Uterus (tissue), 4 donors: ENCODE measurements around the gene DUSP7. TPM values are rescaled to one million over a fixed set of nuclear protein-coding genes. Genes with fewer than 3 reads are reported as not detected.

ENCODE experiments used
- DNase-seq, 2 donors: peaks; one replicate each; pipeline ENCODE4 v3.0.0-alpha.2; 2019 to 2020
- H3K27ac ChIP-seq, 2 donors: fragments of 200-600 bp; sonication (generic); 1 replicate in 1 of 2; 2 replicates in 1 of 2; pipeline ENCODE4 v1.5.1; 2016 to 2018
- H3K27me3 ChIP-seq, 2 donors: fragments of 200-600 bp; sonication (generic); one replicate each; pipeline ENCODE4 v1.5.1; 2018 to 2019; ENCODE audit warnings: control low read depth in 1 of 2
- H3K36me3 ChIP-seq, 2 donors: fragments of 200-600 bp; sonication (generic); one replicate each; pipeline ENCODE4 v1.5.1; 2019; ENCODE audit warnings: control low read depth in 1 of 2
- H3K4me1 ChIP-seq, 2 donors: fragments of 200-600 bp; sonication (generic); one replicate each; pipeline ENCODE4 v1.5.1; 2018 to 2019; ENCODE audit warnings: control low read depth in 1 of 2
- H3K4me3 ChIP-seq, 2 donors: fragments of 200-600 bp; sonication (generic); 1 replicate in 1 of 2; 2 replicates in 1 of 2; pipeline ENCODE4 v1.5.1; 2018 to 2019; ENCODE audit warnings: mild to moderate bottlenecking in 1 of 2
- H3K9me3 ChIP-seq, 2 donors: fragments of 200-600 bp; sonication (generic); one replicate each; pipeline ENCODE4 v1.5.1; 2019; ENCODE audit warnings: control low read depth in 1 of 2
- CTCF ChIP-seq, 4 experiments: fragments of 200-600 bp in 2 of 4; fragments of 450-650 bp in 2 of 4; sonication (generic) in 2 of 4; IDR thresholded peaks; one replicate each; pipeline ENCODE4 v1.5.1; 2016 to 2019; ENCODE audit warnings: antibody characterized with exemption in 4 of 4, mild to moderate bottlenecking in 2 of 4, moderate library complexity in 1 of 4
- POLR2A ChIP-seq, 2 donors: fragments of 450-650 bp; IDR thresholded peaks; one replicate each; pipeline ENCODE4 v1.6.1; 2016; ENCODE audit warnings: antibody characterized with exemption in 2 of 2, mild to moderate bottlenecking in 1 of 2, moderate library complexity in 1 of 2
- intact Hi-C: fragments of 100-400 bp; cut with DNase I; formaldehyde crosslinking; loops from one replicate; pipeline ENCODE4 v1.15.1; 2023; ENCODE audit warnings: low total_unique reads
- total RNA-seq, 4 donors: library from RNA; depleted of rRNA in 3 of 4; stranded (reverse); fragments of >200 nt in 3 of 4; gene quantifications; one replicate each; pipeline versions ENCODE4 v1.1.0 to v1.2.4, GENCODE V29; 2014 to 2023
- donor health status: DM: yes; HTN: yes; CAD: no.

The DUSP7 gene
- total RNA-seq, 4 donors from 2014 or later: 5.6 to 39.1 (median 12.3) TPM

DNA sequence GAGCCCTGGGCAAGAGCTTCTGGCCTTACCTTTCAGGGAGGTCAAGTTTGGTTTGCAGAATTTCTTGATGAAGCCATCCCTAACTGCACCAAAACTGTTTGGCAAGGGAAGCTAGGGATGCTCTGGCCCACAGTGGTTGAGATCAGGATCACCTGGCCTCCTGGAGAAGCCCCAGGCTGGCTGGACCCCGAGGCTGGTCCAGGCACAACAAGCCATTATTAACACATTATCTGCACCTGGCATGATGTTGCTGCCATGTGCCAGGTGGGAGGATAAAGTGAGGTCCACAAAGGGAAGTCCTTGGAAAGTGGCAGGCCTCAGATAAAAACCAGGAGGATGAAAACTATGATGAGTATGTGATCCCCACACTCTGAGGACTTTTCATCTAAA is 35.9 kb upstream of the DUSP7 start:
- H3K4me1 ChIP-seq: peaks cover 0 to 12% of the 10 kb centered on the region in 2 donors
- no peaks in the 10 kb centered on the region for H3K36me3 ChIP-seq
- no peaks in the 10 kb centered on the region for H3K9me3 ChIP-seq
- intact Hi-C loops: no loop called here
- no peak for DNase-seq
- no peaks in the 10 kb centered on the region for H3K27me3 ChIP-seq
- TF ChIP-seq CTCF (IDR thresholded peaks at IDR 0.05): no peak
- no peak for TF ChIP-seq POLR2A (IDR thresholded peaks at IDR 0.05)
- peak overlapping the region in 1 of 2 donors; percentile 9 for H3K27ac ChIP-seq
- no peak overlapping the region for H3K4me3 ChIP-seq

- TF ChIP-seq CTCF (IDR thresholded peaks at IDR 0.05): no peak
- TF ChIP-seq POLR2A (IDR thresholded peaks at IDR 0.05): no peak
- H3K9me3 ChIP-seq: no peaks in the 10 kb centered on the region
- no peak overlapping the region for H3K4me3 ChIP-seq
- H3K27me3 ChIP-seq: no peaks in the 10 kb centered on the region
- no peaks in the 10 kb centered on the region for H3K36me3 ChIP-seq
- intact Hi-C loops: no loop called here
- H3K4me1 ChIP-seq: peaks cover 0 to 12% of the 10 kb centered on the region in 2 donors
- no peak for DNase-seq
- peak overlapping the region; percentile 75 to 86 for H3K27ac ChIP-seq
Observed at GRCh38 chr3:52091586-52092270, 35.4 kb upstream of the DUSP7 start.

DNA sequence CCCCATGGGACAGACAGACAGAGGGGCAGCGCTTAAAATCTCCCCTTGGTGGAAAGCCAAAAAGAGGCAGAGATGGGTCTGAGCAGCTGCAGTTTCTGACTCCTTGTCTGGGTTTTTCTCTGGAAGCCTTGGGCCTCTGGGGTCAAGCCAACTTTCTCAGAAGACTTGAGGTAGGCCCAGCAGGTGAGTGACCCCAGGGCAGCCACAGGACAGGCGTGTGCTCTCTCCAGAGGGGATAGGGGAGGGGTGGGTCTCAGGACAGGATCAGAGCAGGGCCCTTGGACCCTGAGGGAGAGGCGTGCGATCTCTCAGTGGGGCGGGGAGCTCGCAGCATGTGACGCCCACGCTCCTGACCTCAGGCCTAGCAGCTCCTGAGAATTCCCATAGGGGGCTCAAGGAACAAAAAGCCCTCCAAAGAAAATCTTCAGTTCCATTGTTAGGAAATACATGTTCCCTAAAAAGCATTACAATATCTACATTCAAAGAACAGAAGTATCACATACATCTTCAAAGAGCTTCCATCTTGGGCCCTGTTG is 34.6 kb upstream of the DUSP7 start:
- Histone ChIP-seq H3K4me1 (peaks cover 0 to 12% of the 10 kb centered on the region in 2 donors), H3K9me3 (no peaks in the 10 kb centered on the region), H3K4me3 (no peak overlapping the region), H3K27ac (peak overlapping the region; percentile 75 to 86), H3K27me3 (no peaks in the 10 kb centered on the region), H3K36me3 (no peaks in the 10 kb centered on the region)
- TF ChIP-seq POLR2A (IDR thresholded peaks at IDR 0.05): no peak
- no peak for TF ChIP-seq CTCF (IDR thresholded peaks at IDR 0.05)
- intact Hi-C loops: no loop called here
- DNase-seq: no peak

DNA sequence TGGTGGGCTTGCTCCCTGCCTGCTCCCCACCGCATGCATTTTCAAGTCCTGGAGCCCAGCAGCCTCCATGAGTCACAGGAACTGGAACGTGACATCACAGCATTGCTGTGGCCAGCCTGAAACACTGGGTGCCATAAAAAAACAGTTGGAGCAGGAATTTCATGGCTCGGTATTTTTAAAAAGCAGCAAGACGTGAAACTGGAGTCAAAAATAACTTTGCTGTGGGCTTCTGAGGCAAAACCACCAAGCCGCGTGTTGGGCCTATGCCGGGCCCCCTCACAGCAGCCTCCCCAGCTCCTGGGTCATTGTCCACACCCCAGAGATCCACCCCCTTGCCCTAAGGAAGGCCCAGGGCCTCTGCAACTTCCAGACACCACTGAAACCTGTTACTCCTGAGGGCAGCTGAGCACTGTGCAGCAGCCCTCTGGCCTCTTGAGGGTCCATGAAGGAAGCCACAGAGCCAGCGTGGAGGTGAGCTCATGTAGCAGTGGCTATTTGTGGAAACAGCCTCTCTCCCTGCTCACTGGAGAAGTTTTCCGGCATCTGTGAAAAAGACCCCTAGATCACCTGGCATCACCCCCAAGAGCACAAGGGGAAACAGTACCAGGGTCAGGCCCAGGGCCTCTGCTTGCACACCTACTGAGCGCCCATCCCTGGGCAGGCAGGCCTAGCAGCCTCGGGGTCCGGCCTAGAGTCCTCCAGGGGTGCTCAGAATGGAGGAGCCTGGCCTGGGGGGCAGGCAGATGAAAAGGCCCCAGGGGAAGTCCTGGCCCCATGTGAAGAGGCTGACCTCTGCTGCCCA is 34.0 kb upstream of the DUSP7 start:
- no peaks in the 10 kb centered on the region for H3K27me3 ChIP-seq
- peaks cover 0 to 12% of the 10 kb centered on the region in 2 donors for H3K4me1 ChIP-seq
- peak; percentile 67 to 72 for DNase-seq
- no peaks in the 10 kb centered on the region for H3K9me3 ChIP-seq
- no peak for TF ChIP-seq CTCF (IDR thresholded peaks at IDR 0.05)
- TF ChIP-seq POLR2A (IDR thresholded peaks at IDR 0.05): no peak
- H3K27ac ChIP-seq: peak overlapping the region; percentile 75 to 86
- intact Hi-C loops: no loop called here
- no peak overlapping the region for H3K4me3 ChIP-seq
- H3K36me3 ChIP-seq: no peaks in the 10 kb centered on the region

DNA sequence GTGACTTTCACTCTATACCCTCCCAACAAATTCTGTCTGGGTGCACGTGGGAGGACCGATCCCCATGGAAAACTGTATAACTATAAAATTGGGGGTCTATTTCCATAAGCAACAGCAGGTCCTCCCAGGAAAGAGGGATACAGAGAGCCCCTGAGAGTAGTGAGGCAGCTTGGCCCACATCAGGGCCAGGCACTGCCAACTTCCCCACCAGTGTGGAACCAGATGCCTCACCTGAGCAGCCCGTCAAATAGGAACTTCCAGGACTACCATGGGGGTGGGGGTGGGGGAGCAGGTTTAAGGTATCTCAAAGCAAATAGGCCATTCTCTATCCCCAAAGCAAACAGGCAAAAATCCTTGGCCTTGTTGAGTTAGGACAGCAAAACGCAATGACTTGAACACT is 33.3 kb upstream of the DUSP7 start:
- intact Hi-C loops: no loop called here
- peaks cover 0 to 12% of the 10 kb centered on the region in 2 donors for H3K4me1 ChIP-seq
- peak overlapping the region; percentile 75 to 86 for H3K27ac ChIP-seq
- H3K4me3 ChIP-seq: no peak overlapping the region
- no peaks in the 10 kb centered on the region for H3K9me3 ChIP-seq
- H3K27me3 ChIP-seq: no peaks in the 10 kb centered on the region
- H3K36me3 ChIP-seq: no peaks in the 10 kb centered on the region
- DNase-seq: no peak
- TF ChIP-seq CTCF (IDR thresholded peaks at IDR 0.05) (no peak), POLR2A (IDR thresholded peaks at IDR 0.05) (no peak)
